Gastroesophageal sphincter (tissue), 4 donors: ENCODE data around the gene IRGQ. TPM values are rescaled to one million over a fixed set of nuclear protein-coding genes. Genes with fewer than 3 reads are reported as not detected.

ENCODE experiments used
- ATAC-seq: fragments of 150-250 bp; one replicate; pipeline ENCODE4 v1.9.1; 2016; ENCODE audit warnings: mild to moderate bottlenecking, moderate library complexity
- H3K27ac ChIP-seq, 4 donors: fragments of 200-600 bp; sonication (generic) in 3 of 4; 1 replicate in 3 of 4; 2 replicates in 1 of 4; pipeline ENCODE4 v1.5.1; 2016 to 2019
- H3K27me3 ChIP-seq: fragments of 200-600 bp; sonication (generic); one replicate; pipeline ENCODE4 v1.5.1; 2019
- H3K36me3 ChIP-seq, 2 donors: fragments of 200-600 bp; sonication (generic); one replicate each; pipeline ENCODE4 v1.5.1; 2019; ENCODE audit warnings: control low read depth in 1 of 2
- H3K4me1 ChIP-seq, 3 donors: fragments of 200-600 bp; sonication (generic); 1 replicate in 2 of 3; 2 replicates in 1 of 3; pipeline ENCODE4 v1.5.1; 2016 to 2019; ENCODE audit warnings: control low read depth in 2 of 3
- H3K4me3 ChIP-seq, 2 donors: fragments of 200-600 bp; sonication (generic); one replicate each; pipeline ENCODE4 v1.5.1; 2019; ENCODE audit warnings: mild to moderate bottlenecking in 1 of 2, moderate library complexity in 1 of 2
- H3K9me3 ChIP-seq, 3 donors: fragments of 200-600 bp; sonication (generic); one replicate each; pipeline ENCODE4 v1.5.1; 2017 to 2019; ENCODE audit warnings: control low read depth in 2 of 3
- EP300 ChIP-seq: sonication (generic); formaldehyde crosslinking; IDR thresholded peaks from one replicate; pipeline ENCODE4 v1.6.1; 2017; ENCODE audit warnings: antibody characterized with exemption, mild to moderate bottlenecking
- POLR2A ChIP-seq, 2 donors: fragments of 450-650 bp; IDR thresholded peaks; one replicate each; pipeline ENCODE4 v1.6.1; 2017; ENCODE audit warnings: antibody characterized with exemption in 2 of 2, mild to moderate bottlenecking in 2 of 2, moderate library complexity in 1 of 2
- POLR2AphosphoS5 ChIP-seq: sonication (generic); formaldehyde crosslinking; IDR thresholded peaks from one replicate; pipeline ENCODE4 v1.6.1; 2017; ENCODE audit warnings: antibody characterized with exemption
- WGBS, 2 donors: methylation state at CpG; one replicate each; pipeline ENCODE4 v1.1.5; 2018; ENCODE audit warnings: low coverage in 1 of 2; 5-methylcytosine and 5-hydroxymethylcytosine counted together
- total RNA-seq, 4 donors: library from RNA; depleted of rRNA; stranded (reverse); fragments of >200 nt; gene quantifications; one replicate each; pipeline ENCODE4 v1.1.0, GENCODE V29; 2016
- TF ChIP-seq, protein P1 (sequence below), 4 experiments: fragments of 200-600 bp in 2 of 4; fragments of 450-650 bp in 2 of 4; sonication (generic) in 1 of 4; IDR thresholded peaks; one replicate each; pipeline ENCODE4 v1.5.1; 2017 to 2019; ENCODE audit warnings: antibody characterized with exemption in 4 of 4, mild to moderate bottlenecking in 2 of 4, moderate library complexity in 2 of 4

IRGQ gene
- total RNA-seq, 4 donors from 2014 or later, result 25.5 to 38.5 (median 27.8) TPM

DNA sequence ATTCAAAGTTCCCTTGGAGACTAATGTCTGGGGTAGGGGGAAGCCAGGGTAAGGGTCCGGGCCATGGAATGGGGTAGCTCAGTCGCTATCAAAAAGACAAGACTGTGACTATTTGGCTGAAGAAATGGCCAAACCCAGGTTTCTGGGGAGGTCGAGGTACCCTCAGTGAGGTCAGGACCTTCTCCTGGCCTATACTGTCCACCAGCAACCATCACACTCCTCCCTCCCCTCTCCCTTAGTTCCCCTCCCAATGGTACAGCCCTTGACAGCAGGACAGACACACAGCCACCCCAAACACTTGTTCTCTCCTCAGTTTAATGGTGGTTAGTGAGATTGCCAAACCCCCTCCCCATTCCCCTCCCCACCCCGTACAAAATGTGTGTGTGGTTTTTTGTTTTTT is 26.1 kb upstream of the IRGQ start:
- Histone ChIP-seq H3K9me3 (no peaks in the 10 kb centered on the region), H3K4me3 (no peak overlapping the region), H3K27ac (no peak overlapping the region), H3K4me1 (peaks cover 0 to 31% (median 5%) of the 10 kb centered on the region in 3 donors), H3K27me3 (no peaks in the 10 kb centered on the region), H3K36me3 (peaks cover 0 to 9% of the 10 kb centered on the region in 2 donors)
- WGBS, 2 donors, result 65 to 73% methylated on average over 3 to 4 of the region's 4 CpGs
- ATAC-seq, result no peak
- TF ChIP-seq, protein P1, sequence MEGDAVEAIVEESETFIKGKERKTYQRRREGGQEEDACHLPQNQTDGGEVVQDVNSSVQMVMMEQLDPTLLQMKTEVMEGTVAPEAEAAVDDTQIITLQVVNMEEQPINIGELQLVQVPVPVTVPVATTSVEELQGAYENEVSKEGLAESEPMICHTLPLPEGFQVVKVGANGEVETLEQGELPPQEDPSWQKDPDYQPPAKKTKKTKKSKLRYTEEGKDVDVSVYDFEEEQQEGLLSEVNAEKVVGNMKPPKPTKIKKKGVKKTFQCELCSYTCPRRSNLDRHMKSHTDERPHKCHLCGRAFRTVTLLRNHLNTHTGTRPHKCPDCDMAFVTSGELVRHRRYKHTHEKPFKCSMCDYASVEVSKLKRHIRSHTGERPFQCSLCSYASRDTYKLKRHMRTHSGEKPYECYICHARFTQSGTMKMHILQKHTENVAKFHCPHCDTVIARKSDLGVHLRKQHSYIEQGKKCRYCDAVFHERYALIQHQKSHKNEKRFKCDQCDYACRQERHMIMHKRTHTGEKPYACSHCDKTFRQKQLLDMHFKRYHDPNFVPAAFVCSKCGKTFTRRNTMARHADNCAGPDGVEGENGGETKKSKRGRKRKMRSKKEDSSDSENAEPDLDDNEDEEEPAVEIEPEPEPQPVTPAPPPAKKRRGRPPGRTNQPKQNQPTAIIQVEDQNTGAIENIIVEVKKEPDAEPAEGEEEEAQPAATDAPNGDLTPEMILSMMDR (IDR thresholded peaks at IDR 0.05), result no peak
- TF ChIP-seq POLR2AphosphoS5 (no peak), POLR2A (IDR thresholded peaks at IDR 0.05) (no peak), EP300 (no peak)

DNA sequence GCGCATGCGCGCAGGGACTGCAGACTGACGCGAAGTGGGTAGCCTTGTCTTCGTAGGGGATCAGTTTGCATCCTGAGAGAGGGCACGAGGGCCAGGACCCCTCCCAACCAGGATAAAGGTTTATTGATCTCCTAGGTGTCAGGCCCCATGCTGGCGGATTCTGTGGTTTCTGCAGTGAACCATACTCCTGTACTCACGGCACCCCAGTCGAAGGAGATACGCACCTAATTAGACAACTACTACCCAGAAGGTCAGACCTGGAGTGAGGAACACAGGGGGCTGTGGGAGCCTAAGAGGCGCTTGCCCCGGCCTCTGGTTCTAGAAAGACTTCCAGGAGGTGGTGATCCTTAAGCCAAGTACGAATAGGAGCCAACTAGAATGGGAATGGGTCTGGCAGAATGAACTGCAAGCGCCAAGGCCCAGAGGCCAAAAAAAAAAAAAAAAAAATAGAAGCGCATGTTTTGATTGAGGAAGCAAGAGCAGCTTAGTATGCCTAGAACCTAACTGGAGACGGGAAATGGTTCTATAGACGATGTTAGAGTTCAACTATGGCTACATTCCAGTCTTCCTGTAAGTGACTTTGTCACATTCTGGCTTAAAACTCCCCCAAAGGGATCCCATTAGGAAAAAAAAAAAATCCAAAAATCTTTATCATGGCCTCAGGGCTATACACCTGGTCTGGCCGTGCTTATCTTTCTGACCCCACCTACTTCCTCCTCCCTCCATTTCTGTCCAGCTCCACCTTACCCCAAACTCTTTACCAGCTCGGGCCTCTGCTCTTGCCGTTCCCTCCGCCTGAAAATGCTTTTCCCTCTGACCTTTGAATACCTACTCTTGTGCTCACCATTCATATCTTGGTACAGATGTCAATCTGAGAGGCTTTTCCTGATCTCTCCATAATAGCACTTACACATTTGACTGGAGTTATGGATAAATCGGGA is 24.4 kb upstream of the IRGQ start:
- no peak for ATAC-seq
- Histone ChIP-seq H3K36me3 (peaks cover 0 to 4% of the 10 kb centered on the region in 2 donors), H3K27ac (peak overlapping the region; percentile 79 to 99 (median 98)), H3K9me3 (no peaks in the 10 kb centered on the region), H3K27me3 (no peaks in the 10 kb centered on the region), H3K4me3 (peak overlapping the region; percentile 58 to 85), H3K4me1 (peaks cover 0 to 33% (median 5%) of the 10 kb centered on the region in 3 donors)
- TF ChIP-seq POLR2AphosphoS5 (no peak), EP300 (no peak), POLR2A (IDR thresholded peaks at IDR 0.05) (no peak)
- TF ChIP-seq, protein P1 (IDR thresholded peaks at IDR 0.05), result no peak
- 53 to 91% methylated on average over 5 to 8 of the region's 23 CpGs for WGBS, 2 donors

DNA sequence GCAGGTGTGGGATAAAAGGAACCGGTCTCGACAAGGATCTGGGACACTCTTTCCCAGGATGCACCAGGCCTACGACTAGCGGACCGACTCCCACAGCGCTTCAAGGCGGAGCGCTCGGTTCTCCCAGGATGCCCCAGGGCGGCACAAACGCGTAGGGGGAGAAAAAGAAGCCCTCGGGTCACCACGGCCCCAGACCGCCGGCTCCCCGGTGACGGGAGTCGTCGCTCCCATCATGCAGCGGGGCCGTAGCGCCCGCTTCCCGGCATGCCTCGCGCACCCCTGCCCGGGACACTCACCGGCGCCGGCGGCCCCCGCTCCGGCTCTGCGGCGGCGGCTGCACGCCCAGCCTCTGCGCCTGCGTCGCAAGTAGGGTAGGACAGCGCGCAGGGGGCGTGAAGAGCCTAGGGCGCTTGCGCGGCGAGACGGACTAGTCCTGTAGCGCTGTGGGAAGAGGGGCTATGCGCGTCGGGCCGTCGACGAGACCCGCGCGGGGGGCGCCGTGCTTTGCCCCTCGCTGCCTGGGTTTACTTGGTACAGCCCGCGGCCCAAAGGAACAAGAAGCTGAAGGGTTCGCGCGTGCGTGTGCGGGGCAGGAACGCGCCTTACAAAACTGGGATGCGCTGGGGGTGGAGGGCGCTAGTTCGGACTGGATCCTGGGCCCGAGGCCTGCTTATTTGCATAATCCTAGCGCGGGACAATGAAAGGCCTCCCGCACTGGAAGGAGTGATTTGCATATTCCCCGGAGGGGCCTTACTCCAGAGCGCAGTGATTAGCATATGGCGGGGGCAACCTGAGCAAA is 23.5 kb upstream of the IRGQ start, which contains the start of gene ZNF428:
Gene ZNF428, minus strand, starts transcription at position 368 of the 799 bp plus-strand sequence. CDS start 5,325 bp downstream, outside the sequence.
- no CpG with 5 or more reads among the region's 81 CpGs for WGBS, 2 donors
- Histone ChIP-seq H3K27me3 (no peaks in the 10 kb centered on the region), H3K4me3 (peak within 1 kb of the TSS; percentile 58 to 85), H3K4me1 (peaks cover 0 to 41% (median 5%) of the 10 kb centered on the region in 3 donors), H3K27ac (peak within 1 kb of the TSS; percentile 79 to 99 (median 98)), H3K9me3 (no peaks in the 10 kb centered on the region), H3K36me3 (peaks cover 0 to 4% of the 10 kb centered on the region in 2 donors)
- ATAC-seq, result peak; percentile 95
- TF ChIP-seq POLR2A (IDR thresholded peaks at IDR 0.05) (peak; percentile 88 to 89), POLR2AphosphoS5 (peak; percentile 65), EP300 (no peak)
- TF ChIP-seq, protein P1 (IDR thresholded peaks at IDR 0.05), result peak in 1 of 4 experiments; percentile 5

DNA sequence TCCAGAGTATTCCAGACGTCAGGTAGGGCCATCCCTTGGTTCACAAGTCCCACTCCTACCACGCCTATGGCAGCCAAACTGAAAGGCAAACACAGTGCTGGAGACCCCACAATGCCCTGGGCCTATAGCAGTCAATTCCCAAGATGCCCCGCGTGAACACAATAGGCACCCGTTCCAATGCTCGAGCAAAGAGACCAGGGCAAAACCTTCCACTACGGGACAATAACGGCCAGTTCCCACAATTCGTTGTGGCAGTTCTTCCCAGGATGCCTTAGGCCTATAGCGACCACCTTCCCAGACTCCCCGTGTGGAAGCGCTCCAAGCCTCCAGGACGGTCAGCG is 23.0 kb upstream of the IRGQ start:
- no peak for ATAC-seq
- Histone ChIP-seq H3K27ac (peak overlapping the region; percentile 79 to 99 (median 98)), H3K27me3 (no peaks in the 10 kb centered on the region), H3K4me3 (peak overlapping the region; percentile 58 to 85), H3K36me3 (peaks cover 0 to 10% of the 10 kb centered on the region in 2 donors), H3K4me1 (peaks cover 0 to 46% (median 5%) of the 10 kb centered on the region in 3 donors), H3K9me3 (no peaks in the 10 kb centered on the region)
- no peak for TF ChIP-seq POLR2A (IDR thresholded peaks at IDR 0.05)
- TF ChIP-seq, protein P1 (IDR thresholded peaks at IDR 0.05), result no peak
- no peak for TF ChIP-seq EP300
- WGBS, 2 donors, result 0% methylated on average over 2 to 3 of the region's 14 CpGs
